Measurements from ENCODE around the gene CLEC16A.

CLEC16A gene

DNA sequence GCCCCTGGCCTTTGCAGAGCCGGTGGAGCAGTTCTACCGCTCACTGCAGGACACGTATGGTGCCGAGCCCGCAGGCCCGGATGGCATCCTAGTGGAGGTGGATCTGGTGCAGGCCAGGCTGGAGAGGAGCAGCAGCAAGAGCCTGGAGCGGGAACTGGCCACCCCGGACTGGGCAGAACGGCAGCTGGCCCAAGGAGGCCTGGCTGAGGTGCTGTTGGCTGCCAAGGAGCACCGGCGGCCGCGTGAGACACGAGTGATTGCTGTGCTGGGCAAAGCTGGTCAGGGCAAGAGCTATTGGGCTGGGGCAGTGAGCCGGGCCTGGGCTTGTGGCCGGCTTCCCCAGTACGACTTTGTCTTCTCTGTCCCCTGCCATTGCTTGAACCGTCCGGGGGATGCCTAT is 37.9 kb upstream of the CLEC16A start:
- POLR2A ChIA-PET = no interaction called here

DNA sequence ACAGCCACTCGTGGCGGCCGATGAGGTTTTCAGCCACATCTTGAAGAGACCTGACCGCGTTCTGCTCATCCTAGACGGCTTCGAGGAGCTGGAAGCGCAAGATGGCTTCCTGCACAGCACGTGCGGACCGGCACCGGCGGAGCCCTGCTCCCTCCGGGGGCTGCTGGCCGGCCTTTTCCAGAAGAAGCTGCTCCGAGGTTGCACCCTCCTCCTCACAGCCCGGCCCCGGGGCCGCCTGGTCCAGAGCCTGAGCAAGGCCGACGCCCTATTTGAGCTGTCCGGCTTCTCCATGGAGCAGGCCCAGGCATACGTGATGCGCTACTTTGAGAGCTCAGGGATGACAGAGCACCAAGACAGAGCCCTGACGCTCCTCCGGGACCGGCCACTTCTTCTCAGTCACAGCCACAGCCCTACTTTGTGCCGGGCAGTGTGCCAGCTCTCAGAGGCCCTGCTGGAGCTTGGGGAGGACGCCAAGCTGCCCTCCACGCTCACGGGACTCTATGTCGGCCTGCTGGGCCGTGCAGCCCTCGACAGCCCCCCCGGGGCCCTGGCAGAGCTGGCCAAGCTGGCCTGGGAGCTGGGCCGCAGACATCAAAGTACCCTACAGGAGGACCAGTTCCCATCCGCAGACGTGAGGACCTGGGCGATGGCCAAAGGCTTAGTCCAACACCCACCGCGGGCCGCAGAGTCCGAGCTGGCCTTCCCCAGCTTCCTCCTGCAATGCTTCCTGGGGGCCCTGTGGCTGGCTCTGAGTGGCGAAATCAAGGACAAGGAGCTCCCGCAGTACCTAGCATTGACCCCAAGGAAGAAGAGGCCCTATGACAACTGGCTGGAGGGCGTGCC is 37.2 kb upstream of the CLEC16A start:
- DNase-seq (ENCODE audit: low read depth, low spot score) = no peak
- ChIA-PET POLR2A (no interaction called here), CTCF (interaction anchor here (3.0 kb wide), 1 partner anchor 11 kb away, joined by 18 read pairs; no protein-coding TSS in a partner anchor)
- TF ChIP-seq, protein P1, sequence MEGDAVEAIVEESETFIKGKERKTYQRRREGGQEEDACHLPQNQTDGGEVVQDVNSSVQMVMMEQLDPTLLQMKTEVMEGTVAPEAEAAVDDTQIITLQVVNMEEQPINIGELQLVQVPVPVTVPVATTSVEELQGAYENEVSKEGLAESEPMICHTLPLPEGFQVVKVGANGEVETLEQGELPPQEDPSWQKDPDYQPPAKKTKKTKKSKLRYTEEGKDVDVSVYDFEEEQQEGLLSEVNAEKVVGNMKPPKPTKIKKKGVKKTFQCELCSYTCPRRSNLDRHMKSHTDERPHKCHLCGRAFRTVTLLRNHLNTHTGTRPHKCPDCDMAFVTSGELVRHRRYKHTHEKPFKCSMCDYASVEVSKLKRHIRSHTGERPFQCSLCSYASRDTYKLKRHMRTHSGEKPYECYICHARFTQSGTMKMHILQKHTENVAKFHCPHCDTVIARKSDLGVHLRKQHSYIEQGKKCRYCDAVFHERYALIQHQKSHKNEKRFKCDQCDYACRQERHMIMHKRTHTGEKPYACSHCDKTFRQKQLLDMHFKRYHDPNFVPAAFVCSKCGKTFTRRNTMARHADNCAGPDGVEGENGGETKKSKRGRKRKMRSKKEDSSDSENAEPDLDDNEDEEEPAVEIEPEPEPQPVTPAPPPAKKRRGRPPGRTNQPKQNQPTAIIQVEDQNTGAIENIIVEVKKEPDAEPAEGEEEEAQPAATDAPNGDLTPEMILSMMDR (IDR thresholded peaks at IDR 0.05; ENCODE audit: insufficient read depth, low read length, missing control alignments) = no peak
- no peak overlapping the region for H3K4me3 ChIP-seq (ENCODE audit: low read depth, low read length)

More for the DNA sequence above, 37.9 kb upstream of the CLEC16A start:
- CTCF ChIA-PET = interaction anchor here (3.0 kb wide), 1 partner anchor 12 kb away, joined by 18 read pairs; no protein-coding TSS in a partner anchor
- no peak for DNase-seq (ENCODE audit: low read depth, low spot score)
- no peak overlapping the region for H3K4me3 ChIP-seq (ENCODE audit: low read depth, low read length)
- TF ChIP-seq, protein P1 (IDR thresholded peaks at IDR 0.05; ENCODE audit: insufficient read depth, low read length, missing control alignments) = no peak

DNA sequence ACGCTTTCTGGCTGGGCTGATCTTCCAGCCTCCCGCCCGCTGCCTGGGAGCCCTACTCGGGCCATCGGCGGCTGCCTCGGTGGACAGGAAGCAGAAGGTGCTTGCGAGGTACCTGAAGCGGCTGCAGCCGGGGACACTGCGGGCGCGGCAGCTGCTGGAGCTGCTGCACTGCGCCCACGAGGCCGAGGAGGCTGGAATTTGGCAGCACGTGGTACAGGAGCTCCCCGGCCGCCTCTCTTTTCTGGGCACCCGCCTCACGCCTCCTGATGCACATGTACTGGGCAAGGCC is 36.7 kb upstream of the CLEC16A start:
- no peak for DNase-seq (ENCODE audit: low read depth, low spot score)
- TF ChIP-seq, protein P1 (IDR thresholded peaks at IDR 0.05; ENCODE audit: insufficient read depth, low read length, missing control alignments) = no peak
- ChIA-PET POLR2A (no interaction called here), CTCF (interaction anchor here (3.0 kb wide), 1 partner anchor 11 kb away, joined by 18 read pairs; no protein-coding TSS in a partner anchor)
- H3K4me3 ChIP-seq (ENCODE audit: low read depth, low read length) = no peak overlapping the region

DNA sequence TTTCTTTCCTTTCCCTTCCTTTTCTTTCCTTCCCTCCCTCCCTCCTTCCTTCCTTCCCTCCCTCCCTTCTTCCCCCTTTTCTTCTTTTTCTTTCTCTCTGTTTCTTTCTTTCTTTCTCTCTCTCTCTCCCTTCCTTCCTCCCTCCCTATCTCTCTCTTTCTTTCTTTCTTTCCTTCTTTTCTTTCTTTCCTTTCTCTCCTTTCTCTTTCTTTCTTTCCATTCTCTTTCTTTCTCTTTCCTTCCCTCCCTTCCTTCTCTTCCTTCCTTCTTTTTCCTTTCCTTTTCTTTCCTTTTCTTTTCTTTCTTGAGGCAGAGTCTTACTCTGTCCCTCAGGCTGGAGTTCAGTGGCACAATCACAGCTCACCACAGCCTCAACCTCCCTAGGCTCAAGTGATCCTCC is 33.1 kb upstream of the CLEC16A start:
- TF ChIP-seq, protein P1 (IDR thresholded peaks at IDR 0.05; ENCODE audit: insufficient read depth, low read length, missing control alignments) = no peak
- DNase-seq (ENCODE audit: low read depth, low spot score) = no peak
- ChIA-PET CTCF (interaction anchor here (1.6 to 2.7 kb wide), 2 partner anchors 7 to 396 kb away, joined by 4 to 20 read pairs; no protein-coding TSS in a partner anchor), POLR2A (no interaction called here)
- no peak overlapping the region for H3K4me3 ChIP-seq (ENCODE audit: low read depth, low read length)

DNA sequence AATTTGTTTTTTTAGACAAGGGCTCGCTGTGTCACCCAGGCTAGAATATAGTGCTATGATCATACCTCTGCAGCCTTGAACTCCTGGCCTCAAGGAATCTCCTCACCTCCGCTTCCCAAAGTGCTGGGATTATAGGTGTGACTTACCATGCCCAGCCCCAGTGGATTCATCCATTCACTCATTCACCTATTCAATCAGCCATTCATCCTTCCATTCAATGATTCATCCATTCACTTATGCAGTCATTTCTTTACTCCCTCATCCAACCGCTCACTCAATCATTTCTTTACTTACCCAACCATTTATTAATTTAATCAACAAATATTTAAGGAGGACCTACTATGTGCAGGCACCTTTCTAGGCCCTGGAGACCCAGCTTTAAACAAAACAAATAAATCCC is 27.8 kb upstream of the CLEC16A start:
- ChIA-PET POLR2A (no interaction called here), CTCF (interaction anchor here (1.1 to 7.2 kb wide), 4 partner anchors 15 to 395 kb away, joined by 3 to 108 read pairs (median 13); no protein-coding TSS in a partner anchor)
- TF ChIP-seq, protein P1 (IDR thresholded peaks at IDR 0.05; ENCODE audit: insufficient read depth, low read length, missing control alignments) = no peak

DNA sequence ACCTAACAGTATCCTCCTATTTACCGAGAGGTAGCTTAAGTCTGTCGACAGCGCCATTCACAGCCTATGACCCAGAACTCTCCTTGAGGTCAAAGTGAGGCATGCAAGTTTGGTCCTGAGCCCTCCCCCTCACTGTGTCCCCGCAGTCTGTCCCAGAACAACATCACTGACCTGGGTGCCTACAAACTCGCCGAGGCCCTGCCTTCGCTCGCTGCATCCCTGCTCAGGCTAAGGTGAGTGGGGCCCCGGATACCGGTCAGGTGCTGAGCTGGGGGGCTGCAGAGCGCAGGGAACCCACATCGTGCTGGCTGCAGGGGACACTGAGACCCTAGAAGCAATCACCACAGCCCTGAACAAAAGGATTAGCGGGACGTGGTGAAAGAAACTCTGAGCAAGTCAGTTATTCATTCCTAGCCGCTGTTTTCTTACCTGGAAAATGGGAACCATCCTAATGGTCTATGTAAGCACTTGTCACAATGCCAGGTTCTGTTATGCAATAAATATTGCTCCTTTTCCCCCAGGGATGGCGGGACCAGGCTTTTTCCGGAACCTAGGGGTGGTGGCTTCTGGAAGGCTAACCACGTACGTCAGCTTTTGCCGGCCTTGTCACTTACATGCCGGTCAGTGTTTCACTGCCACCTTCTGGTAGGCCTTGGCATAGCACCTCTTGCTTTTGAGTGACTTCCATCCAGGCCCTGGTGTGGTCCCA is 25.9 kb upstream of the CLEC16A start:
- CTCF ChIA-PET = interaction anchor here (0.7 to 7.2 kb wide), 35 partner anchors 9 to 404 kb away, joined by 3 to 108 read pairs (median 5); partner anchors contain the start of genes CIITA, CLEC16A, DEXI and NUBP1
- no peak overlapping the region for H3K4me3 ChIP-seq (ENCODE audit: low read depth, low read length)
- POLR2A ChIA-PET = interaction anchor here (0.7 kb wide), 1 partner anchor 10 kb away, joined by 3 read pairs; no protein-coding TSS in a partner anchor

More for the DNA sequence above, 27.8 kb upstream of the CLEC16A start:
- H3K4me3 ChIP-seq (ENCODE audit: low read depth, low read length) = no peak overlapping the region
- DNase-seq (ENCODE audit: low read depth, low spot score) = no peak

More for the DNA sequence above, 25.9 kb upstream of the CLEC16A start:
- TF ChIP-seq, protein P1 (IDR thresholded peaks at IDR 0.05; ENCODE audit: insufficient read depth, low read length, missing control alignments) = peak; percentile 95
- peak; percentile 59 for DNase-seq (ENCODE audit: low read depth, low spot score)
